ENCODE results near the gene GNL3L. TPM values are rescaled to one million over a fixed set of nuclear protein-coding genes. Genes with fewer than 3 reads are reported as not detected.
"Not testable (repeated sequence)": the region's sequence is repeated elsewhere in the genome, so short reads cannot be mapped to it uniquely, and the experiment has no call there.

GNL3L gene, protein sequence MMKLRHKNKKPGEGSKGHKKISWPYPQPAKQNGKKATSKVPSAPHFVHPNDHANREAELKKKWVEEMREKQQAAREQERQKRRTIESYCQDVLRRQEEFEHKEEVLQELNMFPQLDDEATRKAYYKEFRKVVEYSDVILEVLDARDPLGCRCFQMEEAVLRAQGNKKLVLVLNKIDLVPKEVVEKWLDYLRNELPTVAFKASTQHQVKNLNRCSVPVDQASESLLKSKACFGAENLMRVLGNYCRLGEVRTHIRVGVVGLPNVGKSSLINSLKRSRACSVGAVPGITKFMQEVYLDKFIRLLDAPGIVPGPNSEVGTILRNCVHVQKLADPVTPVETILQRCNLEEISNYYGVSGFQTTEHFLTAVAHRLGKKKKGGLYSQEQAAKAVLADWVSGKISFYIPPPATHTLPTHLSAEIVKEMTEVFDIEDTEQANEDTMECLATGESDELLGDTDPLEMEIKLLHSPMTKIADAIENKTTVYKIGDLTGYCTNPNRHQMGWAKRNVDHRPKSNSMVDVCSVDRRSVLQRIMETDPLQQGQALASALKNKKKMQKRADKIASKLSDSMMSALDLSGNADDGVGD
- 47.4 TPM for total RNA-seq

- peak; percentile 47 to 89 (median 82) for DNase-seq (ENCODE audit: low read depth in 2 of 3, low spot score in 2 of 3)
These were observed at the start of gene GNL3L for GRCh38 chrX:54529552-54530356. GNL3L (plus strand) TSS chrX:54530219; CDS start chrX:54532567, 2,348 bp downstream.

DNA sequence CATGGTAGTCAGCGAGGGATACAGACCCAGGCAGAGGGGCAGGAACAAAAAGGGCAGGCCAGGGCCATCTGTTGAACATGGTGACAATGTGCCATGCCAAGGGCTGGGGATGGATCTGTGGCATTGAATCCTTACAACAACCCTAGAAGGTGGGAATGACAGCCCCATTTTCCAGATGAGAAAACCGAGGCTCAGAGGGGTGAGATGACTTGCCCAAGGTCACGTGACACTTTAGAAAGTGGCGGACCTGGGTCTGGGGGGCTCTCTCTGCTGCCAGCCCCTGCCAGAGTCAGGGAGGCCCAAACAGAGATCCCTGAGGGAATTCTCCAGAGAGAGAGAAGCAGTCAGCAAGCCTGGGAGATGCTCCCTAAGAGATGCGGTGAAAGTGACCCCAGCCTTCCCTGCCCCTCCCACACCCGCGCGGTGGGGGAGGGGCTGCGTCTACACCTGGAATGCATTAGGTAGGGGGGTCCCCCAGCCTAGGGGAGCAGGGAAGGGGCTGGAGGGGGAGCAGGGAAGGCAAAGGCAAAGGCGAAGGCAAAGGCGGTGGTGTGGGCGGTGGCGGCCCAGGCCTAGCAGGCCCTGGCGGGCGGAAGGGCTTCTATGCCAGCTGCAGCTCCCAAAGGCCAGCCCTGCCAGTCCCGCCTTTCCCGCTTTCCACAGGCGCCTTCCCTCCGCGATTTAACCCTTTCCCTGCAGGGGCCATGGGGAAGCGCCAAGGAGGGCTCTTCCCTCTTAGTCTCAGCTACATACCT, 47.0 kb upstream of the GNL3L start:
- no peak for DNase-seq (ENCODE audit: low read depth in 2 of 3, low spot score in 2 of 3)

DNA sequence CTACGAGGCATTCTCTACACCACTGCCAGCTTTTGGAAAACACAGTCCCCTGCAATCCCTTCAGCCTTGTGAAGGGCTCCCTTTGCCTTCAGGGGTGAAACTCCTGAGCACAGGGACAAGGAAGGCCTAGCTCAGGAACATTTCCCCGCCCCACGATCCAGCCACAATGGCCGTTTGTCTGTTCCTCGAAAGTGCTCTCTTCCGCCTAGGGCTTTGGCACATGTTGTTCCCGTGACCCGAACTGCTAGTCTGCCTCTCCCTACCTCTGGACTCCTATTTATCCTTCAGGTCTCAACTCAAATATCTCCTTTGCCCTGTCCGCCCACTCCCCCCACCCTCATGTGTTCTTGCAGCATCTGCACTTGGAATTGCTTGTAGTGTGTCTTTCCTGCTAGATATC, 46.1 kb upstream of the GNL3L start:
- DNase-seq (ENCODE audit: low read depth in 2 of 3, low spot score in 2 of 3), result no peak

- no peak for DNase-seq (ENCODE audit: low read depth in 2 of 3, low spot score in 2 of 3)
These were observed 45.4 kb upstream of the GNL3L start for GRCh38 chrX:54484666-54485065.

- not testable (repeated sequence) for DNase-seq (ENCODE audit: low read depth in 2 of 3, low spot score in 2 of 3)
These were observed 40.2 kb upstream of the GNL3L start for GRCh38 chrX:54489819-54490218.

- DNase-seq (ENCODE audit: low read depth in 2 of 3, low spot score in 2 of 3), result no peak
These were observed 37.7 kb upstream of the GNL3L start for GRCh38 chrX:54492340-54492739.

GRCh38 chrX:54494166-54494988, 35.6 kb upstream of the GNL3L start:
- no peak for DNase-seq (ENCODE audit: low read depth in 2 of 3, low spot score in 2 of 3)

DNA sequence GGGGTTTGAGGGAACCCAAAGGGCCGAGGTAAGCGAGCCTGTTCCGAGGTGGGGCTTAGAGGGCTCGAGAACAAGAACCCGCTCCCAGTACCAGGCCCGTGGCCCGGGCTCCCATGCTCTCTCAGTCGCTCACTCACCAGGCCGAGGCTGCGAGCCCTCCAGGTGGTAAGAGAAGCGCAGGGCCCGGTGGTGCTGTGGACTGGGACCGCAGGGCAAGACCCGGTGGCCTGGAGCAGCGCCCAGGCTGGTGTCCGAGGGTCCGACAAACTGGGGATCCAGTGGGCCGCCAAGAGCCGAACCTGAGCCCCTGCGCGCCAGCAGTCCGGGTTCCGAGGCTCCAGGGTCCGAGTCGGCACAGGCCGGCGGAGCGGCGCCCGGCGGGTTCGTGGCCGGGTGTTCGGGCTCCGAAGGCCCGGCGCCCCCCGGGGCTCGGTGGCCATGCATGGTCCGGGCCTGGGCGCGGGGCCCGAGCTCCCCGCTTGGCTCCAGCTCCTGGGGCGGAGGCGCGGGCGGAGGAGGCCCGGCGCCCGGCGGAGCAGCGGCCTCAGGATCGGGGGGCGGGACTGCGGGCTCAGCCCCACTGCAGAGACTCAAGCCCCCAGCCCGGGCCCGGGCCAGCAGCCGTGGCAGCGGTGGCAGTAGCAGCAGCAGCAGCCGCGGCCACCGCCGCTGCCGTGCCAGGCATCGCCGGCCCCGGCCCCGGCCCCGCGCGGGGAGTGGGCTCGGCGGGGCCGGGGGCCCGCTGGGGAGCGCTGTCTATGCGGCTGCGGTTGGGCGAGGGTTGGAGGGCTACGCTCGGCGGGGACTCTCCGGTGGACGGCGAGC, 34.8 kb upstream of the GNL3L start:
- no peak for DNase-seq (ENCODE audit: low read depth in 2 of 3, low spot score in 2 of 3)

DNA sequence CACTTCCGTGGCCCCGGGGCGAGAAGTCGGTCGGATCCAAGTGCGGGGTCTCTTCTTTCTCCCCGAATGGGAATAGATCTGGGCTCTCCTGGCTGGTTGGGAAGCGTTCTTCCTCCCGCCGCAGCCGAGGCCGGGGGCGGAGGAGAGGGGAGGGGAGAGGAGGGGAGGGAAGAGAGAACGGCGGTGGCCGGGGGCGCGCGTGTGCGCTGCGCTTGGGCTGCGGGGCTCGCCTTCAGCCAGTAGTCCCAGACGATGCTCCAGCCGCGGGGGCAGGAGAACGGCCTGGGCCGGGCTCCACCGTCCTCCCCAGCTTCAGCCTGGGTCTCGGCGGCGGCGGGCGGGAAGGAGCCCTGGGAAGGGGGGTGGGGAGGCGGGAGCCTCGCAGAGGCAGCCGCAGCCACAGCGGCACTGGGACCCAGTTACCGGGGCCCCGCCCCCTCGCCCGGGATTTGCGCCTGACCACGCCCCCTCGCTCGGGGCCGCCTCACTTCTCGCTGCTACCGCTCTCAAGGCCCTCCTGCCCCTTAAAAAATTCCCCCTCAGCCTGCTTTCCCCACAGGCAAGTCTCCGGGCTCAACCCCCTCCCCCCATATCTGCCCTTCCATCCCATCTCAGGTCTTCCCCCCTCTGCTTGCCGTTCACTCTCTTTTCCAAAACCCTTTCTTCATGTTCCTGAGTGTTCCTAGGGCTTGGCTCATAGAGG, 34.1 kb upstream of the GNL3L start, which contains the start of gene FGD1:
Gene FGD1, minus strand, starts transcription at position 421 of the 703 bp plus-strand sequence. CDS start 802 bp downstream, outside the sequence.
- peak in 2 of 3 donors; percentile 13 to 16 for DNase-seq (ENCODE audit: low read depth in 2 of 3, low spot score in 2 of 3)

DNA sequence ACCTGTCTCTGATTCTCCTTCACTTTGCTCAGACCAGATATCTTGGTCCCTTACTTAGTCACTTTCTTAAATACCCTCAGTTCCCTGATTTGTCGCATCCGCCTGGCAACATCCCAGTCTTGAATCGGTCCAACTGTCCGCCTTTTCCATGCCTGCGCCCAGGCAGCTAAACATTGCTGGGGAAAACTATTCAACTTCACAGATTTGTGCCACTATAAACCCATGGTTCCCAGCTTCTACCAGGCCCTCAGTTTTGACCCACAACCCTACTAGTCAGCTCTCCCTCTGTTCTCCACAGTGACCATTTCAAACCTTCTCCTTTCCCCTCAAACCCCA, 33.5 kb upstream of the GNL3L start:
- no peak for DNase-seq (ENCODE audit: low read depth in 2 of 3, low spot score in 2 of 3)

- no peak for DNase-seq (ENCODE audit: low read depth in 2 of 3, low spot score in 2 of 3)
These were observed 33.1 kb upstream of the GNL3L start for GRCh38 chrX:54496936-54497335.

- DNase-seq (ENCODE audit: low read depth in 2 of 3, low spot score in 2 of 3), result no peak
These were observed 20.6 kb upstream of the GNL3L start for GRCh38 chrX:54509400-54509799.

GRCh38 chrX:54529151-54529550, 868 bp upstream of the GNL3L start:
- no peak for DNase-seq (ENCODE audit: low read depth in 2 of 3, low spot score in 2 of 3)

- DNase-seq (ENCODE audit: low read depth in 2 of 3, low spot score in 2 of 3), result no peak
These were observed 410 bp downstream of the GNL3L start for GRCh38 chrX:54530357-54530900.

DNA sequence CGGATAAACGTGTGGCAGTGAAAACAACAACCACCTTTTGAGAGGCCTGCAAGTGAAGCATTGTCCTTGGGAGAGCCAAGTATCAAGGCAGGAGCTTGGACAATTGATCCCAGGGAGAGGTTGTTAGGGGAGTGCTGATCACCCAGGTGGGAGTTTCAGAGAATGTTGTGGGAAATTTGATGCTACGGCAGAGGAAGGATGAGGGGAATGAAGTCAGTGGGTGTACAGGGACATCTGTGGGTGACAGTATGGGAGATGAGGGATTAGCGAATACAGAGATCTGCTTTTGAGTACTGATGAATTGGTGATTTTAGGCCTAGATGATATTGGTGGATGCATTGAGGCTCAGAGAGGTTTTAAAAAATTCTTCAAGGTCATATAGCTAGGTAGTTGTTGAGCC, 4.3 kb downstream of the GNL3L start:
- no peak for DNase-seq (ENCODE audit: low read depth in 2 of 3, low spot score in 2 of 3)

- DNase-seq (ENCODE audit: low read depth in 2 of 3, low spot score in 2 of 3), result no peak
These were observed 10.3 kb downstream of the GNL3L start for GRCh38 chrX:54540289-54540688.

- DNase-seq (ENCODE audit: low read depth in 2 of 3, low spot score in 2 of 3), result not testable (repeated sequence)
These were observed 12.2 kb downstream of the GNL3L start for GRCh38 chrX:54542239-54542638.

DNA sequence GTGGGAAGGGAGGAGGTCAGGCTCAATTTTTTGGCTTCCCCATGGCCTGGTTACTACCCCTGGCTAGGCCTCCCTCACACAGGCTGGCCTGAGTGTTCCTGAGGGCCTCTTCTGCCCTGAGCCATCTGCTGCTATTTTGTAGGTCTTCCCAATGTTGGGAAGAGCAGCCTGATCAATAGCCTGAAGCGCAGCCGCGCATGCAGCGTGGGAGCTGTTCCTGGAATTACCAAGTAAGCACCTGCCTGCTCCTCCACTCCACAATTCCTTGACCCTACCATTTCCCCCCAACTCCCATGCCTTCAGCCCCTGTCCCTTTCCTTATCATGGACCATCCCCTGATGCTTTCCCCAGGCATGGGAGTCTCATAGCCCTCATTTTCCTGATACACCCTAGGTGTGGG, 20.8 kb downstream of the GNL3L start:
- DNase-seq (ENCODE audit: low read depth in 2 of 3, low spot score in 2 of 3), result no peak

All from hematopoietic multipotent progenitor cell (in vitro differentiated cells).